GM08714 (cell line): ENCODE data around the gene HMCN2.

Source experiments
- H3K4me3 ChIP-seq: fragments of 200-500 bp; sonication (Bioruptor generic); 2 replicates; pipeline ENCODE4 v1.5.1; 2014; ENCODE audit warnings: mild to moderate bottlenecking, low read length, inconsistent platforms
- ZNF274 ChIP-seq: IDR thresholded peaks from 2 replicates; pipeline ENCODE4 v1.6.1; 2012; ENCODE audit warnings: mild to moderate bottlenecking, low read depth, low read length

Gene HMCN2

GRCh38 chr9:130265431-130266235, at the start of gene HMCN2:
Gene HMCN2, plus strand, starts transcription at chr9:130265760. Its CDS starts 119 bp downstream, at chr9:130265879.
- TF ChIP-seq ZNF274 = no peak
- no peak within 1 kb of the TSS for H3K4me3 ChIP-seq

GRCh38 chr9:130217838-130218237, 47.7 kb upstream of the HMCN2 start:
- H3K4me3 ChIP-seq = no peak overlapping the region
- TF ChIP-seq ZNF274 = no peak

GRCh38 chr9:130219661-130220096, 45.9 kb upstream of the HMCN2 start:
- no peak overlapping the region for H3K4me3 ChIP-seq
- no peak for TF ChIP-seq ZNF274

GRCh38 chr9:130220352-130220751, 45.2 kb upstream of the HMCN2 start:
- H3K4me3 ChIP-seq = no peak overlapping the region
- no peak for TF ChIP-seq ZNF274

- TF ChIP-seq ZNF274 = no peak
- H3K4me3 ChIP-seq = no peak overlapping the region
These were observed 42.7 kb upstream of the HMCN2 start for GRCh38 chr9:130222833-130223232.

- no peak for TF ChIP-seq ZNF274
- H3K4me3 ChIP-seq = no peak overlapping the region
These were observed 40.5 kb upstream of the HMCN2 start for GRCh38 chr9:130225071-130225470.

GRCh38 chr9:130225586-130225985, 40.0 kb upstream of the HMCN2 start:
- H3K4me3 ChIP-seq = no peak overlapping the region
- TF ChIP-seq ZNF274 = no peak

GRCh38 chr9:130226112-130226511, 39.4 kb upstream of the HMCN2 start:
- H3K4me3 ChIP-seq = no peak overlapping the region
- TF ChIP-seq ZNF274 = no peak

GRCh38 chr9:130227833-130228232, 37.7 kb upstream of the HMCN2 start:
- no peak overlapping the region for H3K4me3 ChIP-seq
- TF ChIP-seq ZNF274 = no peak

GRCh38 chr9:130229759-130230158, 35.8 kb upstream of the HMCN2 start:
- TF ChIP-seq ZNF274 = no peak
- no peak overlapping the region for H3K4me3 ChIP-seq

- H3K4me3 ChIP-seq = no peak overlapping the region
- no peak for TF ChIP-seq ZNF274
These were observed 34.9 kb upstream of the HMCN2 start for GRCh38 chr9:130230631-130231030.

- no peak overlapping the region for H3K4me3 ChIP-seq
- no peak for TF ChIP-seq ZNF274
These were observed 32.5 kb upstream of the HMCN2 start for GRCh38 chr9:130232899-130233586.

GRCh38 chr9:130233587-130233945, 32.0 kb upstream of the HMCN2 start:
- TF ChIP-seq ZNF274 = no peak
- H3K4me3 ChIP-seq = no peak overlapping the region

GRCh38 chr9:130234340-130235260, 31.0 kb upstream of the HMCN2 start:
- no peak overlapping the region for H3K4me3 ChIP-seq
- no peak for TF ChIP-seq ZNF274
